22Rv1 (cell line): ENCODE results near the gene RERE.

Experiments
- CTCF ChIP-seq: fragments of 450-650 bp; IDR thresholded peaks from 2 replicates; pipeline ENCODE4 v1.5.1; 2017; ENCODE audit warnings: mild to moderate bottlenecking
- ZFX ChIP-seq: fragments of 450-650 bp; IDR thresholded peaks from 2 replicates; pipeline ENCODE4 v1.6.1; 2017; ENCODE audit warnings: antibody characterized with exemption, borderline replicate concordance

- no peak for TF ChIP-seq CTCF
- no peak for TF ChIP-seq ZFX
Measured at GRCh38 chr1:8425781-8426161, 391.7 kb downstream of the RERE start.
